Activated B cell treated with CpG ODN at 0.5 μM for 24 hours (primary cell): Measurements from ENCODE around the gene VAV2. TPM values are rescaled to one million over a fixed set of nuclear protein-coding genes. Genes with fewer than 3 reads are reported as not detected.
A peak's percentile ranks its signal among the peaks of the same experiment; 100 is the strongest.

Experiments used
- ATAC-seq: fragments of 200-7000 bp; cut with Tn5 transposase; one replicate; pipeline ENCODE4 v1.10.0; 2021; ENCODE audit warnings: low read depth, mild to moderate bottlenecking, moderate library complexity
- CTCF ChIA-PET: fragments of 350-600 bp; sonication (Branson Sonifier 250); formaldehyde crosslinking; loops from one replicate; lab custom pipeline; 2021; ENCODE audit warnings: antibody characterized with exemption; lab: Charles Lee
- POLR2A ChIA-PET: fragments of 350-600 bp; sonication (Branson Sonifier 250); formaldehyde crosslinking; loops from one replicate; lab custom pipeline; 2021; ENCODE audit warnings: antibody characterized with exemption; lab: Charles Lee
- DNase-seq: peaks from one replicate; pipeline ENCODE4 v3.0.0; 2022
- H3K27ac Mint-ChIP-seq: one replicate; pipeline ENCODE4 v1.8.0; 2020; ENCODE audit warnings: mixed read lengths
- H3K27me3 Mint-ChIP-seq: one replicate; pipeline ENCODE4 v1.8.0; 2021; ENCODE audit warnings: mixed read lengths
- H3K36me3 Mint-ChIP-seq: one replicate; pipeline ENCODE4 v1.8.0; 2021; ENCODE audit warnings: low read depth, mixed read lengths
- H3K4me1 Mint-ChIP-seq: one replicate; pipeline ENCODE4 v1.8.0; 2021; ENCODE audit warnings: mixed read lengths
- H3K4me3 Mint-ChIP-seq: one replicate; pipeline ENCODE4 v1.8.0; 2020; ENCODE audit warnings: mild to moderate bottlenecking, mixed read lengths
- H3K9me3 Mint-ChIP-seq: one replicate; pipeline ENCODE4 v1.8.0; 2020; ENCODE audit warnings: mixed read lengths
- intact Hi-C: fragments of 100-400 bp; cut with micrococcal nuclease; formaldehyde crosslinking; loops from one replicate; pipeline ENCODE4 v1.15.1; 2024
- total RNA-seq: library from RNA; stranded (reverse); gene quantifications from 2 replicates; pipeline ENCODE4 v1.2.3, GENCODE V29; 2022
- TF ChIP-seq, protein P1 (sequence below): fragments of 200-600 bp; IDR thresholded peaks from one replicate; pipeline ENCODE4 v1.8.0; 2022; ENCODE audit warnings: antibody characterized with exemption, mild to moderate bottlenecking

VAV2 gene
- total RNA-seq, 1 donor from 2014 or later = 99.6 TPM

DNA sequence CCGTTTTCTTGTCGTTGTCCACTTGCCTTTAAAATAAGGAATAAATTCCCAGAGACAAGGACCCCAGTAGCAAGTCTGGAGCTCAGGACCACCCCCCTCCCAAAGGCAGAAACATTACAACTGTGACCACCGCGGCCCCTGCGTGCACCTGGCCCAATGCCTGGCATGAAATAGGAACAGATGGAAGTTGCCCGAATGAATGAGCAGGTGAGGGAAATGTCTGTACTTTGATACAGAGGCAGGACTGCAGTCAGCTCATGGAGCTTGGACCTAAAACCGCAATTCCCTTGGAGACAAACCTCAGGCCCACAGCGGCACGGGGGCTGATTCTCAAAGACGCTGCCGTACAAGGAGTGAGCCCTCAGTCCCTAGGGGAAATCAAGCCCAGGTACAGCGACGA lies 198.7 kb downstream of the VAV2 start:
- intact Hi-C loops = loop anchor here (1.0 to 2.0 kb wide), 3 partner anchors 11 to 201 kb away; no protein-coding TSS in a partner anchor
- Mint-ChIP-seq H3K27me3 (no peaks in the 10 kb centered on the region), H3K4me3 (peak overlapping the region; percentile 57), H3K9me3 (no peaks in the 10 kb centered on the region), H3K4me1 (peaks cover 69% of the 10 kb centered on the region), H3K36me3 (peaks cover 63% of the 10 kb centered on the region), H3K27ac (peak overlapping the region; percentile 66)
- POLR2A ChIA-PET = interaction anchor here (0.5 to 2.8 kb wide), 4 partner anchors 11 to 1025 kb away, joined by 3 to 20 read pairs (median 4); no protein-coding TSS in a partner anchor
- TF ChIP-seq, protein P1, sequence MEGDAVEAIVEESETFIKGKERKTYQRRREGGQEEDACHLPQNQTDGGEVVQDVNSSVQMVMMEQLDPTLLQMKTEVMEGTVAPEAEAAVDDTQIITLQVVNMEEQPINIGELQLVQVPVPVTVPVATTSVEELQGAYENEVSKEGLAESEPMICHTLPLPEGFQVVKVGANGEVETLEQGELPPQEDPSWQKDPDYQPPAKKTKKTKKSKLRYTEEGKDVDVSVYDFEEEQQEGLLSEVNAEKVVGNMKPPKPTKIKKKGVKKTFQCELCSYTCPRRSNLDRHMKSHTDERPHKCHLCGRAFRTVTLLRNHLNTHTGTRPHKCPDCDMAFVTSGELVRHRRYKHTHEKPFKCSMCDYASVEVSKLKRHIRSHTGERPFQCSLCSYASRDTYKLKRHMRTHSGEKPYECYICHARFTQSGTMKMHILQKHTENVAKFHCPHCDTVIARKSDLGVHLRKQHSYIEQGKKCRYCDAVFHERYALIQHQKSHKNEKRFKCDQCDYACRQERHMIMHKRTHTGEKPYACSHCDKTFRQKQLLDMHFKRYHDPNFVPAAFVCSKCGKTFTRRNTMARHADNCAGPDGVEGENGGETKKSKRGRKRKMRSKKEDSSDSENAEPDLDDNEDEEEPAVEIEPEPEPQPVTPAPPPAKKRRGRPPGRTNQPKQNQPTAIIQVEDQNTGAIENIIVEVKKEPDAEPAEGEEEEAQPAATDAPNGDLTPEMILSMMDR = no peak
- DNase-seq (no peak), ATAC-seq (no peak)
- CTCF ChIA-PET = interaction anchor here (1.1 to 10.5 kb wide), 5 partner anchors 9 to 201 kb away, joined by 3 to 126 read pairs (median 4); no protein-coding TSS in a partner anchor

DNA sequence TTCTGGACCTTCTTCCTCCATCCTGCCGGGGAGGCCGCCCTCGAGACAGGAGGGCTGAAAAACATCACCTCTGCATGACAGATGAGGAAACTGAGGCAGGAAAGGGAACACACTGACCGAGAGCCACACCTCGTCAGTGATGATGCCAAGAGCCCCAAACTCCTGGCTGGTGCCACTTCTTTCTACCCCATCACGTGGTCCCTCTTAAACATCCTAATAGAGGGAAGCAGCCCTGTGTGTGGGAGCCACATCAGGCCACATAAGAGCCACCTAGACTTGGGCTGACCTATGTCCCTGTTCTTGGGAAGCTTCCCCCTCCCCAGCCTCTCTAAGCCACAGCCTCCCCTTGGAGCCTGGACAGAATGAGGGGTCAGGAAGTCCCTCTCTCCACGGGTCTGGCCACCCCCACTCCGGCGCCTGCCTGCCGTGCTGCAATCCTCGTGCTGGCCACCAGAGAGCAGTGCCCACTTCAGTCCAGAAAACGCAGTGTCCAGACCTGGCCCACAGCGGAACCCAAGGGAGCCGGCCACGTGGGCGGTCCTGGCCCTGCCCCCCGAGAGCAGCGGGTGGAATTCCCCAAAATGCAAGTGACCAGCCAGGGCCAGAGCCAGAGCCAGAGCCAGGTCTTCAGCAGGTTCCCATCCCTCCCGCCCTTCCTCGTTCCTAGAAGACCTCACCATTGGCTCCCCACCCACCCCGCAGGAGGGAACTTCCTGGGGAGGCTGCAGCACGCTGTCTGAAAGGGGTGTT lies 199.2 kb downstream of the VAV2 start:
- peak overlapping the region; percentile 57 for H3K4me3 Mint-ChIP-seq
- peak; percentile 70 for DNase-seq
- H3K9me3 Mint-ChIP-seq = no peaks in the 10 kb centered on the region
- peak overlapping the region; percentile 66 for H3K27ac Mint-ChIP-seq
- H3K36me3 Mint-ChIP-seq = peaks cover 63% of the 10 kb centered on the region
- POLR2A ChIA-PET = interaction anchor here (0.6 to 2.8 kb wide), 4 partner anchors 10 to 201 kb away, joined by 3 to 20 read pairs (median 4); no protein-coding TSS in a partner anchor
- H3K27me3 Mint-ChIP-seq = no peaks in the 10 kb centered on the region
- peaks cover 74% of the 10 kb centered on the region for H3K4me1 Mint-ChIP-seq
- CTCF ChIA-PET = interaction anchor here (1.1 to 10.5 kb wide), 5 partner anchors 8 to 202 kb away, joined by 3 to 126 read pairs (median 4); no protein-coding TSS in a partner anchor
- intact Hi-C loops = loop anchor here (1.0 to 2.0 kb wide), 3 partner anchors 11 to 201 kb away; no protein-coding TSS in a partner anchor
- TF ChIP-seq, protein P1 = peak; percentile 30
- ATAC-seq = peak; percentile 88

DNA sequence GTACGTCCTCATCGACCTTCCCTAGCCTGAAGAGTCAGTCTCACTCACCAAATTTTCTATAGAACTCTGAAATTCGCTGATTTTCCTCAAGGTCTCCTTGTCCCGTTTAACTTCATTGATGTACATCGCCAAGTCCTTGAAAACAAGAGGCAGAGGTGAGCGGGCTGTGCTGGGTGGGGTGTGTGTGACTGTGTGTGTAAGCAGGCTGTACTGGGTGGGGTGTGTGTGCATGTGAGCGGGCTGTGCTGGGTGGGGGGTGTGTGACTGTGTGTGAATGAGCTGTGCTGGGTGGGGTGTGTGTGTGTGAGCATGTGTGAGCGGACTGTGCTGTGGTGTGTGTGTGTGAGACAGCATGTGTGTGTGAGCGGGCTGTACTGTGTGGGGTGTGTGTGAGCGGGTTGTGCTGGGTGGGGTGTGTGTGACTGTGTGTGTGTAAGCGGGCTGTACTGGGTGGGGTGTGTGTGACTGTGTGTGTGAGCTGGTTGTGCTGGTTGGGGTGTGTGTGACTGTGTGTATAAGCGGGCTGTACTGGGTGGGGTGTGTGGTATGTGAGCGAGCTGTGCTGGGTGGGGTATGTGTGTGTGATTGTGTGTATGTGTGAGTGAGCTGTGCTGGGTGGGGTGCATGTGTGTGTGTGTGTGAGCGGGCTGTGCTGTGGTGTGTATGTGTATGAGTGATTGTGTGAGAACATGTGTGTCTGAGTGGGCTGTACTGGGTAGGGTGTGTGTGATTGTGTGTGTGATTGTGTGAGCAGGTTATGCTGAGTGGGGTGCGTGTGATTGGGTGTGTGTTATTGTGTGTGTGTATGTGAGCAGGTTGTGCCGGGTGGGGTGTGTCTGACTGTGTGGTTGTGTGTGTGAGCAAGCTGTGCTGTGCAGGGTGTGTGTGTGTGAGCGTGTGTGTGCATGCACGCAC lies 200.1 kb downstream of the VAV2 start:
- DNase-seq (no peak), ATAC-seq (no peak)
- Mint-ChIP-seq H3K36me3 (peaks cover 57% of the 10 kb centered on the region), H3K4me1 (peaks cover 84% of the 10 kb centered on the region), H3K9me3 (no peaks in the 10 kb centered on the region), H3K4me3 (no peak overlapping the region), H3K27me3 (no peaks in the 10 kb centered on the region), H3K27ac (peak overlapping the region; percentile 46)
- ChIA-PET POLR2A (interaction anchor here (0.6 to 1.4 kb wide), 2 partner anchors 77 to 201 kb away, joined by 3 to 5 read pairs; no protein-coding TSS in a partner anchor), CTCF (interaction anchor here (1.3 to 10.5 kb wide), 5 partner anchors 8 to 203 kb away, joined by 3 to 126 read pairs (median 4); no protein-coding TSS in a partner anchor)
- TF ChIP-seq, protein P1 = no peak
- intact Hi-C loops = loop anchor here (2.0 kb wide), 1 partner anchor 153 kb away; no protein-coding TSS in a partner anchor

DNA sequence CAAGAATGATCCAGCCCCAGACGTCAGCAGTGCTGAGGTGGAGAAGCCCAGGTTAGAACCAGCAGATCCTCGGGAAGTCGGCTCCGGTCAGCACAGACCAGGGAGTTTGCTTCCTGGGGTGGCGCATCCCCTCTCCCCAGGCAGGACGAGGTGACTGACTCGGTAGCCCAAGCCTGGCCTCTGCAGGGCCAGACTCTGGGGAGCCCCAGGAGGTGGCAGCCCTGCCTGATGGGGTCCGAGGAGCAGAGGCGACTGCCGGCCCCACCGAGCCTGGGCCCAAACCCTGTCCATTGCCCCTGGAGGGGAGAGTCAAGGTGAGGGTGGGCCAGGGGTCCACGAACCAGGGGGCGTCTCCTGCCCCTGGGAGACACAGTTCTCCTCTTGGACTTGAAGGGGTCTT lies 201.1 kb downstream of the VAV2 start:
- ATAC-seq (no peak), DNase-seq (no peak)
- H3K4me3 Mint-ChIP-seq = no peak overlapping the region
- peaks cover 61% of the 10 kb centered on the region for H3K36me3 Mint-ChIP-seq
- H3K27ac Mint-ChIP-seq = no peak overlapping the region
- no peaks in the 10 kb centered on the region for H3K27me3 Mint-ChIP-seq
- ChIA-PET POLR2A (interaction anchor here (1.4 to 1.6 kb wide), 2 partner anchors 202 to 203 kb away, joined by 4 to 5 read pairs; no protein-coding TSS in a partner anchor), CTCF (interaction anchor here (1.8 to 10.5 kb wide), 3 partner anchors 9 to 204 kb away, joined by 4 to 126 read pairs (median 8); no protein-coding TSS in a partner anchor)
- no peaks in the 10 kb centered on the region for H3K9me3 Mint-ChIP-seq
- peaks cover 90% of the 10 kb centered on the region for H3K4me1 Mint-ChIP-seq
- intact Hi-C loops = no loop called here
- TF ChIP-seq, protein P1 = no peak
